ENCODE results near the gene SLC39A5.

- no peak for TF ChIP-seq CTCF (IDR thresholded peaks at IDR 0.05; ENCODE audit: poor library complexity)
- TF ChIP-seq EZH2phosphoT487 (IDR thresholded peaks at IDR 0.05; ENCODE audit: low read depth, severe bottlenecking, unreplicated experiment) = no peak
Measured at GRCh38 chr12:56261503-56262232, 31.8 kb downstream of the SLC39A5 start.
